Heart left ventricle (tissue), 13 donors: Measurements from ENCODE around the gene MSI1.

Source experiments
- CTCF ChIP-seq, 12 donors: fragments of 200-600 bp; sonication (generic) in 4 of 12; IDR thresholded peaks; one replicate each; pipeline versions ENCODE4 v1.5.0 to v1.8.0; 2018 to 2022; ENCODE audit warnings: antibody characterized with exemption in 12 of 12, mild to moderate bottlenecking in 5 of 12
- POLR2A ChIP-seq, 2 donors: fragments of 450-650 bp; IDR thresholded peaks; one replicate each; pipeline ENCODE4 v1.6.1; 2017; ENCODE audit warnings: antibody characterized with exemption in 2 of 2, mild to moderate bottlenecking in 2 of 2, moderate library complexity in 2 of 2
- donor health status: ischemic (EF 13 %, LVEDD 7.1; RV severe dilation, severe dysfunction).
- donor health status: DM: no; HTN: yes; CAD: no.
- donor health status: DM: no; HTN: no; CAD: no.
- donor health status: ischemic (EF 25% LVEDD 6.9; RV normal size, moderate dysfunction).
- donor health status: ischemic (EF 25% LVEDD 5.7; RV mildly dilated, moderate dysfunction).
- donor health status: ischemic (EF 35%, LVEDD 5.7; RV mildly dilated, moderate dysfunction).
- donor health status: nonischemic (EF 11% LVEDD 7.7; RV severe dilation, severe dysfunction).
- donor health status: DM: yes; HTN: yes; CAD: no.
- donor health status: PGD.
- donor health status: ischemic (EF 29% LVEDD 5.4; RV normal size, mild dysfunction).
- donor health status: nonischemic (EF 23%, LVEDD 6.1; RV moderate dilation, normal function).

GRCh38 chr12:120361506-120362208, 7.3 kb downstream of the MSI1 start:
- TF ChIP-seq POLR2A (IDR thresholded peaks at IDR 0.05) (no peak), CTCF (IDR thresholded peaks at IDR 0.05) (no peak)
